Suprapubic skin (tissue), 4 donors: ENCODE measurements around the gene HAGH. TPM values are rescaled to one million over a fixed set of nuclear protein-coding genes. Genes with fewer than 3 reads are reported as not detected.

ENCODE experiments used
- DNase-seq, 2 donors: peaks; one replicate each; pipeline ENCODE4 v3.0.0-alpha.2; 2019; ENCODE audit warnings: low spot score in 2 of 2
- H3K27ac ChIP-seq: fragments of 200-600 bp; sonication (generic); one replicate; pipeline ENCODE4 v1.5.1; 2019
- H3K27me3 ChIP-seq: fragments of 200-600 bp; sonication (generic); one replicate; pipeline ENCODE4 v1.5.1; 2019
- H3K36me3 ChIP-seq: fragments of 200-600 bp; sonication (generic); one replicate; pipeline ENCODE4 v1.5.1; 2019
- H3K4me1 ChIP-seq: fragments of 200-600 bp; sonication (generic); one replicate; pipeline ENCODE4 v1.5.1; 2019
- H3K4me3 ChIP-seq: fragments of 200-600 bp; sonication (generic); one replicate; pipeline ENCODE4 v1.5.1; 2019; ENCODE audit warnings: mild to moderate bottlenecking
- H3K9me3 ChIP-seq: fragments of 200-600 bp; sonication (generic); one replicate; pipeline ENCODE4 v1.5.1; 2019
- CTCF ChIP-seq, 2 donors: fragments of 200-600 bp in 1 of 2; fragments of 450-650 bp in 1 of 2; sonication (generic) in 1 of 2; IDR thresholded peaks; one replicate each; pipeline ENCODE4 v1.5.1; 2016 to 2019; ENCODE audit warnings: antibody characterized with exemption in 2 of 2, mild to moderate bottlenecking in 1 of 2, moderate library complexity in 1 of 2
- EP300 ChIP-seq: sonication (generic); formaldehyde crosslinking; IDR thresholded peaks from one replicate; pipeline ENCODE4 v1.6.1; 2017; ENCODE audit warnings: antibody characterized with exemption
- POLR2A ChIP-seq, 2 donors: fragments of 450-650 bp; IDR thresholded peaks; one replicate each; pipeline ENCODE4 v1.6.1; 2017; ENCODE audit warnings: antibody characterized with exemption in 2 of 2, mild to moderate bottlenecking in 2 of 2, moderate library complexity in 2 of 2
- POLR2AphosphoS5 ChIP-seq, 3 donors: sonication (generic); formaldehyde crosslinking; IDR thresholded peaks; one replicate each; pipeline ENCODE4 v1.6.1; 2017; ENCODE audit warnings: antibody characterized with exemption in 3 of 3
- WGBS: methylation state at CpG from one replicate; pipeline ENCODE4 v1.1.5; 2018; 5-methylcytosine and 5-hydroxymethylcytosine counted together
- total RNA-seq, 4 donors: library from RNA; depleted of rRNA; stranded (reverse); fragments of >200 nt; gene quantifications; one replicate each; pipeline ENCODE4 v1.1.0, GENCODE V29; 2016

The HAGH gene
- total RNA-seq, 4 donors from 2014 or later, result 49.8 to 66.6 (median 51.9) TPM

DNA sequence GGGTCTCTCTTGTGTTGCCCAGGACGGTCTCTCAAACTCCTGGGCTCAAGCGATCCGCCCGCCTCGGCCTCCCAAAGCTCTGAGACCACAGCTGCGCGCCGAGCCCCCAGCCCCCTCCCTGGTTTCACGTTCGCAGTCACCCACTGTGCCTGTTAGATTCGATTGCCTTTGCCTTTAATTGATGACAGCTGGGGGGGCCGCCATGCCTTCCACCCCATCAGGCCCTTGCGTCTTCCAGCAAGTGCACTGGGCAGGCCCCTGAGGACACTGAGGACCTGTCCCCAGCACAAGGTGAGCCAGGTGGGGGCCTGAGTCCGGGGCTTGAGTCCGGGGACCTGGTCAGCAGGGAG is 36.4 kb downstream of the HAGH start:
- Histone ChIP-seq H3K4me1 (peaks cover 28% of the 10 kb centered on the region), H3K27ac (no peak overlapping the region), H3K36me3 (peaks cover 57% of the 10 kb centered on the region), H3K4me3 (no peak overlapping the region), H3K27me3 (no peaks in the 10 kb centered on the region), H3K9me3 (no peaks in the 10 kb centered on the region)
- TF ChIP-seq EP300 (no peak), POLR2AphosphoS5 (IDR thresholded peaks at IDR 0.05) (no peak), CTCF (IDR thresholded peaks at IDR 0.05) (no peak), POLR2A (IDR thresholded peaks at IDR 0.05) (no peak)
- WGBS, result 91% methylated on average over 13 of the region's 15 CpGs
- DNase-seq, result no peak

DNA sequence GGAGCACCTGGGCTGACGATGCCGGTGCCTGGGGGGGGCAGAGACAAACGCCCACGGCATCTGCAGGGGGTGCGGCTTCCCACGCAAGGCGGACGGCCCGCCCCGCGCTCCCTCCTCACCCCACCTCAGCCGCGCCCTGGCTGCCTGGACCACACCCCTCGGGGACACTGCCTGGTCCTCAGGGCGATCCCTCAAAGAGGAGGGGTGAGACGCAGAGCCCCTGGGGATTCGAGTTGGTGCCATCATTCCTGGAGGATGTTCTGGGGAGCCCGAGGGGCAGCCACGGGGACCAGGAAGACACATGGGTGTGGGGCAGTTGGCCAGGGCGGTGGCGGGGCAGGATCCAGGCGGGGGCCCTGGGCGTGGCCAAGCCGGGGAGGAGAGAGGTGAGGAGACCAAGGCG is 37.0 kb downstream of the HAGH start:
- Histone ChIP-seq H3K4me3 (no peak overlapping the region), H3K36me3 (peaks cover 57% of the 10 kb centered on the region), H3K27ac (no peak overlapping the region), H3K4me1 (peaks cover 34% of the 10 kb centered on the region), H3K27me3 (no peaks in the 10 kb centered on the region), H3K9me3 (no peaks in the 10 kb centered on the region)
- peak in 1 of 2 donors; percentile 66 for DNase-seq
- TF ChIP-seq POLR2AphosphoS5 (IDR thresholded peaks at IDR 0.05) (no peak), CTCF (IDR thresholded peaks at IDR 0.05) (no peak), EP300 (no peak)
- WGBS, result 73% methylated on average over 8 of the region's 25 CpGs

- no peaks in the 10 kb centered on the region for H3K9me3 ChIP-seq
- no peak overlapping the region for H3K27ac ChIP-seq
- no peak overlapping the region for H3K4me3 ChIP-seq
- peak in 1 of 2 donors; percentile 51 for DNase-seq
- H3K27me3 ChIP-seq, result no peaks in the 10 kb centered on the region
- H3K4me1 ChIP-seq, result peaks cover 44% of the 10 kb centered on the region
- peaks cover 57% of the 10 kb centered on the region for H3K36me3 ChIP-seq
- WGBS, result 41% methylated on average over 19 of the region's 19 CpGs
- TF ChIP-seq POLR2AphosphoS5 (IDR thresholded peaks at IDR 0.05), result no peak
- no peak for TF ChIP-seq EP300
- TF ChIP-seq POLR2A (IDR thresholded peaks at IDR 0.05), result no peak
- no peak for TF ChIP-seq CTCF (IDR thresholded peaks at IDR 0.05)
Observed at GRCh38 chr16:1788708-1789100, 37.9 kb downstream of the HAGH start.

- Histone ChIP-seq H3K27me3 (no peaks in the 10 kb centered on the region), H3K4me3 (no peak overlapping the region), H3K27ac (no peak overlapping the region), H3K4me1 (peaks cover 49% of the 10 kb centered on the region), H3K36me3 (peaks cover 57% of the 10 kb centered on the region), H3K9me3 (no peaks in the 10 kb centered on the region)
- WGBS, result 80% methylated on average over 20 of the region's 38 CpGs
- no peak for TF ChIP-seq POLR2A (IDR thresholded peaks at IDR 0.05)
- TF ChIP-seq POLR2AphosphoS5 (IDR thresholded peaks at IDR 0.05), result no peak
- TF ChIP-seq CTCF (IDR thresholded peaks at IDR 0.05), result no peak
- no peak for TF ChIP-seq EP300
- peak in 1 of 2 donors; percentile 59 for DNase-seq
Observed at GRCh38 chr16:1788095-1788707, 38.4 kb downstream of the HAGH start.

DNA sequence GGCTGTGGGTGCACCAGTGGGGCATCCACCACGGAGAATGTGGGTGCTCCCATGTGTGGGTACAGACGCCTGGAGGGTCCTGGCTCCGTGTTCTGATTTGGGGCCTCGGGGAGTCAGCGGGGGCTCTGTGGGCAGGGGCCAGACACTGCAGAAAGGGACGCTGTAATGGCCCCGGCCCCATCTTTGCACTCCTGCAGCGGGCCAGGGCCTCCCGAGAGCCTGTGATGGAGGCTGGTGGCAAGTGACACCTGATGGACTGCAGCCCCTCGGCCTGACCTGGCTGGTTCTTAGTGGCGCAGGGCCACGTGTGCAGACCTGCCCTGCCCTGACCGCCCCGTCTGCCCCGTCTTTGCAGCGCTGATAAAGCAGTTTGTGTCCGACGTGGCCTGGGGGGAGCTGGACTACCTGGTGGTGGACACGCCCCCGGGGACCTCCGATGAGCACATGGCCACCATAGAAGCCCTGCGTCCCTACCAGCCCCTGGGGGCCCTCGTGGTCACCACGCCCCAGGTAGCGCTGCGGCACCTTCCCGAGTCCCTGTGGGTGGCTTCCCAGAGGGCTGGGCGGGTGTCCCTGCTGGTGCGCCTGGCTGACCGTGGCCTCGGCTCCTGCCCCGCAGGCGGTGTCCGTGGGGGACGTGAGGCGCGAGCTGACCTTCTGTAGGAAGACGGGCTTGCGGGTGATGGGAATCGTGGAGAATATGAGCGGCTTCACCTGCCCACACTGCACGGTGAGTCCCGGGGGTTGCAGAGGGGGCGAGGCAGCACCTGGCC is 39.1 kb downstream of the HAGH start:
- Histone ChIP-seq H3K36me3 (peaks cover 56% of the 10 kb centered on the region), H3K4me1 (peaks cover 50% of the 10 kb centered on the region), H3K27me3 (no peaks in the 10 kb centered on the region), H3K4me3 (no peak overlapping the region), H3K27ac (no peak overlapping the region), H3K9me3 (no peaks in the 10 kb centered on the region)
- TF ChIP-seq POLR2AphosphoS5 (IDR thresholded peaks at IDR 0.05) (no peak), POLR2A (IDR thresholded peaks at IDR 0.05) (no peak), EP300 (no peak), CTCF (IDR thresholded peaks at IDR 0.05) (no peak)
- 94% methylated on average over 26 of the region's 44 CpGs for WGBS
- DNase-seq, result peak in 1 of 2 donors; percentile 63
